Measurements from ENCODE around the gene CLCN1.

CLCN1 gene

DNA sequence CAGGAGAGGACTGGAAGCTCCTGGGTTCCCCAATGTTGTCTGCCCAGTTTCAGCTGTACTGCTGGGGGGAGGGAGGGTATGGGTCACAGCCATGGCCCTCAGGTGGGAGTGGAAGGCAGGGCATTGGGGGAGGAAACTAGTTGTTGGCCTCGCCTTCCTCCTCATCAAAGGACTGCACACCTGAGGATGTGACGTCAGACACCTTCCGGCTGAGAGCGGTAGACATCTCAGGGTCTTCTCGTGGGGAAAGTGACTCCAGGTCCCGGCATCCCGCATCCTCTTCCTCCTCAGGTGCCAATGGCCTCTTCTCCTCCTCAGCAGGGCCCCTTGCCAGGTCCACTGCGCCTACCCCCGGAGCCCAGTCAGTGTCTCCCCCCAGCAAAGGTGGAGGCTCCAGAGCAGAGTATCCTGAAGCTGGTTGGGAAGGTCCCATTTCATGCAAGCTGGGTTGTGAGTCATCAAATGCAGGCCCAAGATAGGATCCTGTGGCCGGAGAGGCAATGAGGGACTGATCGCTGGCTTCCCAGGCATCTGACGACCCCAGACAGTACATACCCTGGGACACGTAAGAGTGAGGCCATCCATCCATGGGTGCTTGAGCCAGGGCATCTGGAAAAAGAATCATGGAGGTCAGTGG is 40.6 kb downstream of the CLCN1 start:
- Histone ChIP-seq H3K9ac (ENCODE audit: low read depth, low read length) (no peak overlapping the region), H3K4me3 (ENCODE audit: low read depth in 1 of 2, low read length in 2 of 2) (no peak overlapping the region), H3K27me3 (ENCODE audit: insufficient read depth, low read length, poor library complexity) (peaks cover 27% of the 10 kb centered on the region), H3K9me3 (ENCODE audit: insufficient read depth, low read length, severe bottlenecking) (no peaks in the 10 kb centered on the region), H3K4me2 (ENCODE audit: insufficient read depth, low read length) (no peak overlapping the region), H3K27ac (ENCODE audit: low read length) (no peak overlapping the region), H4K20me1 (ENCODE audit: insufficient read depth, low read length) (no peaks in the 10 kb centered on the region; the same call in 1 of the 2 replicates), H3K4me1 (ENCODE audit: insufficient read depth, low read length) (no peaks in the 10 kb centered on the region), H3K36me3 (ENCODE audit: insufficient read depth, low read length) (no peaks in the 10 kb centered on the region), H2AFZ (ENCODE audit: low read depth, low read length) (no peak overlapping the region), H3K79me2 (ENCODE audit: insufficient read depth, low read length) (no peaks in the 10 kb centered on the region)
- TF ChIP-seq EZH2 (IDR thresholded peaks at IDR 0.05; ENCODE audit: borderline replicate concordance, low read depth, low read length, severe bottlenecking): no peak
- TF ChIP-seq, protein P1, sequence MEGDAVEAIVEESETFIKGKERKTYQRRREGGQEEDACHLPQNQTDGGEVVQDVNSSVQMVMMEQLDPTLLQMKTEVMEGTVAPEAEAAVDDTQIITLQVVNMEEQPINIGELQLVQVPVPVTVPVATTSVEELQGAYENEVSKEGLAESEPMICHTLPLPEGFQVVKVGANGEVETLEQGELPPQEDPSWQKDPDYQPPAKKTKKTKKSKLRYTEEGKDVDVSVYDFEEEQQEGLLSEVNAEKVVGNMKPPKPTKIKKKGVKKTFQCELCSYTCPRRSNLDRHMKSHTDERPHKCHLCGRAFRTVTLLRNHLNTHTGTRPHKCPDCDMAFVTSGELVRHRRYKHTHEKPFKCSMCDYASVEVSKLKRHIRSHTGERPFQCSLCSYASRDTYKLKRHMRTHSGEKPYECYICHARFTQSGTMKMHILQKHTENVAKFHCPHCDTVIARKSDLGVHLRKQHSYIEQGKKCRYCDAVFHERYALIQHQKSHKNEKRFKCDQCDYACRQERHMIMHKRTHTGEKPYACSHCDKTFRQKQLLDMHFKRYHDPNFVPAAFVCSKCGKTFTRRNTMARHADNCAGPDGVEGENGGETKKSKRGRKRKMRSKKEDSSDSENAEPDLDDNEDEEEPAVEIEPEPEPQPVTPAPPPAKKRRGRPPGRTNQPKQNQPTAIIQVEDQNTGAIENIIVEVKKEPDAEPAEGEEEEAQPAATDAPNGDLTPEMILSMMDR (IDR thresholded peaks at IDR 0.05; ENCODE audit: borderline replicate concordance, extremely low read depth, low read length, poor library complexity, severe bottlenecking): no peak
- no peak for ATAC-seq (ENCODE audit: insufficient read depth, low read depth)
- no peak for DNase-seq

DNA sequence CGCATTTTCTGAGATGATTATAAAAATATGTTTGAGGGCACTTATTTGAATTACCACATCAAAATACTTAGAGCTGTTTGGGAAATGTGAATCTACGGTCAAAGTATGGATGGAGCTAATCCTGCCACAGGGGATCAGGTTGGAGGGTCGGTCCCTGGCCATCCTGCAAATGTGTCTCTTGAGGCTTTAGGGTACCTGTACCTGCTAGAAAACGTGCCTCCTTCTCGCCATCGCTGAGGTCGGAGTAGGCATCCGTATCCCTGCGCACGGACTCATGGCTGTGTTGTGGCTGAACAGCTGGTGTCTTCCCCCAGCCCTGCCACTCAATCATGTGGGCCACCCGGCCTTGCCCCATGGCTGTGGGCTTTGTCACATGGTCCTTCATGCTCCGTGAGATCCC is 42.7 kb downstream of the CLCN1 start:
- no peak for TF ChIP-seq EZH2 (IDR thresholded peaks at IDR 0.05; ENCODE audit: borderline replicate concordance, low read depth, low read length, severe bottlenecking)
- TF ChIP-seq, protein P1 (IDR thresholded peaks at IDR 0.05; ENCODE audit: borderline replicate concordance, extremely low read depth, low read length, poor library complexity, severe bottlenecking): no peak
- H3K79me2 ChIP-seq (ENCODE audit: insufficient read depth, low read length): no peaks in the 10 kb centered on the region
- H3K4me3 ChIP-seq (ENCODE audit: low read depth in 1 of 2, low read length in 2 of 2): no peak overlapping the region
- ATAC-seq (ENCODE audit: insufficient read depth, low read depth): no peak
- no peak overlapping the region for H2AFZ ChIP-seq (ENCODE audit: low read depth, low read length)
- no peak overlapping the region for H3K4me2 ChIP-seq (ENCODE audit: insufficient read depth, low read length)
- H3K9me3 ChIP-seq (ENCODE audit: insufficient read depth, low read length, severe bottlenecking): no peaks in the 10 kb centered on the region
- H3K4me1 ChIP-seq (ENCODE audit: insufficient read depth, low read length): peaks cover 12% of the 10 kb centered on the region
- no peaks in the 10 kb centered on the region for H3K36me3 ChIP-seq (ENCODE audit: insufficient read depth, low read length)
- H3K27ac ChIP-seq (ENCODE audit: low read length): no peak overlapping the region
- no peak overlapping the region for H3K9ac ChIP-seq (ENCODE audit: low read depth, low read length)
- no peak for DNase-seq
- peaks cover 42% of the 10 kb centered on the region for H3K27me3 ChIP-seq (ENCODE audit: insufficient read depth, low read length, poor library complexity)
- H4K20me1 ChIP-seq (ENCODE audit: insufficient read depth, low read length): no peaks in the 10 kb centered on the region; the same call in 1 of the 2 replicates

DNA sequence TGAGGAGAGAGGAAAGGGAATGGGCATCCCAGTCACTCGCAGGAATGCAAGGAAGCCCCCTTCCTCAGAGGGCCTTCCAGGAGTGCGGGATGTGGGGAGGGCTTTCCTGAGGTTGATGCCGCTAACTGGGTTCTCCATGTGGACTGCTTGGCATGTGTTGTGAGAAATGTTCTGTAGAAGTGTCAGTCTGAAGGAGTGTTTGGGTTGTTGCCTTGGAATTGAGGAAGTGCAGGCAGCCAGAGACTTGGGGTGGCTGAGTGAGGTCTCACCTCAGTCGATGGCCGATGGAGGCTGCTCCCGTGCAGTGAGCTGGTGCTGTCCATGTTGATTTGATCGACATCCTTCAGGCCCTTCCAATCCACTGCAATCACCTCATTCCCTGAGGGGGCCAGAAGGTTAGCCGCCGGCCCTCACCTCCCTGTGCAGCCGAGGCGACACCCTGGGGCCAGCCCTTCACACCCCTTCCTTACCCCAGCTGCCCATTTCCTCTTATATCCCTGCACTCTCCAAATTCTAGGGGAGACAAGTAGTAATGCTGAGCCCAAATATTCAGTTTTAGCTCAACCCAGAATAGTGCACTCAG is 44.0 kb downstream of the CLCN1 start:
- Histone ChIP-seq H2AFZ (ENCODE audit: low read depth, low read length) (no peak overlapping the region), H3K36me3 (ENCODE audit: insufficient read depth, low read length) (no peaks in the 10 kb centered on the region), H3K4me1 (ENCODE audit: insufficient read depth, low read length) (peaks cover 12% of the 10 kb centered on the region), H3K27me3 (ENCODE audit: insufficient read depth, low read length, poor library complexity) (peaks cover 51% of the 10 kb centered on the region), H3K9me3 (ENCODE audit: insufficient read depth, low read length, severe bottlenecking) (no peaks in the 10 kb centered on the region), H3K79me2 (ENCODE audit: insufficient read depth, low read length) (no peaks in the 10 kb centered on the region), H3K27ac (ENCODE audit: low read length) (no peak overlapping the region), H3K9ac (ENCODE audit: low read depth, low read length) (no peak overlapping the region), H3K4me3 (ENCODE audit: low read depth in 1 of 2, low read length in 2 of 2) (no peak overlapping the region), H3K4me2 (ENCODE audit: insufficient read depth, low read length) (no peak overlapping the region), H4K20me1 (ENCODE audit: insufficient read depth, low read length) (no peaks in the 10 kb centered on the region; the same call in 1 of the 2 replicates)
- no peak for DNase-seq
- no peak for ATAC-seq (ENCODE audit: insufficient read depth, low read depth)
- TF ChIP-seq, protein P1 (IDR thresholded peaks at IDR 0.05; ENCODE audit: borderline replicate concordance, extremely low read depth, low read length, poor library complexity, severe bottlenecking): no peak
- TF ChIP-seq EZH2 (IDR thresholded peaks at IDR 0.05; ENCODE audit: borderline replicate concordance, low read depth, low read length, severe bottlenecking): no peak
